ENCODE results near the gene DNAAF5.

Gene DNAAF5

DNA sequence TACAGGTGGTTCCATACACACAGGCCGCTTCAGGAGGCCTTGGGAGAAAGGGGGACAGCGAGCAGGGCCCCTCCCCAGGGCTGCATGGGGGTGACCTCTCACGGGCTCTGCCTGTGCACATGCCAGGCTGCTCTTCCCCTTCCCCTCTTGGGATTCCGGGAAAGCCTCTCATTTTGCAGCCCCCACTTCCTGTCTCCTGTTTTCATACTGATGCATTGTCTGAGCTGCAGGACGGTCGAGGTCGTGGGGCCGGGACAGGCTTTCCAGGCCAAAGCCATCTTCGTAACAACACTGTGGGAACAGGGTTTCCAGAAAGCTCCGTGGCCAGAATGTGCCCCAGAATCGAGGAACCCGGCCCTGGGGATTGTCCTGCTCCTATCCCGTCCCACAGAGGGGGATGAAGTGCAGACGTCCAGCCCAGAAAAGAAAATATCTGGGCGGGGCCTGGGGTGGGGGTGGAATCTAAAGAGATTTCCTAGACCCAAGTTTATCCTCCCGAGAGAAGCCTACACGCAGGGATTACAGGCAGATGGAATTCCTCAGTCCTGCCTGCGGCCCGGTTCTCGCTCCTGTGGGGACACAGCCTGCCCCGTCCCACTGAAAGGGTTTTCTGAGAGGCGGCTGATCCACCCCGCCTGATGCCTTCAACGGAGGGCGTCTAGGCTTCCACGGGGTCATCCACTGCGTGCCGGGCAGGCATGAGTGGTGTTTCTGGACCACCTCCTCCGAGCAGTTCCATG is 29.5 kb upstream of the DNAAF5 start:
- no peaks in the 10 kb centered on the region for H3K27me3 Mint-ChIP-seq (ENCODE audit: low read depth)
- no peak overlapping the region for H3K4me3 Mint-ChIP-seq
- H3K27ac Mint-ChIP-seq: no peak overlapping the region
- H3K36me3 Mint-ChIP-seq (ENCODE audit: low read depth): peaks cover 7% of the 10 kb centered on the region
- peaks cover 4% of the 10 kb centered on the region for H3K9me3 Mint-ChIP-seq
- no peaks in the 10 kb centered on the region for H3K4me1 Mint-ChIP-seq (ENCODE audit: low read depth)

DNA sequence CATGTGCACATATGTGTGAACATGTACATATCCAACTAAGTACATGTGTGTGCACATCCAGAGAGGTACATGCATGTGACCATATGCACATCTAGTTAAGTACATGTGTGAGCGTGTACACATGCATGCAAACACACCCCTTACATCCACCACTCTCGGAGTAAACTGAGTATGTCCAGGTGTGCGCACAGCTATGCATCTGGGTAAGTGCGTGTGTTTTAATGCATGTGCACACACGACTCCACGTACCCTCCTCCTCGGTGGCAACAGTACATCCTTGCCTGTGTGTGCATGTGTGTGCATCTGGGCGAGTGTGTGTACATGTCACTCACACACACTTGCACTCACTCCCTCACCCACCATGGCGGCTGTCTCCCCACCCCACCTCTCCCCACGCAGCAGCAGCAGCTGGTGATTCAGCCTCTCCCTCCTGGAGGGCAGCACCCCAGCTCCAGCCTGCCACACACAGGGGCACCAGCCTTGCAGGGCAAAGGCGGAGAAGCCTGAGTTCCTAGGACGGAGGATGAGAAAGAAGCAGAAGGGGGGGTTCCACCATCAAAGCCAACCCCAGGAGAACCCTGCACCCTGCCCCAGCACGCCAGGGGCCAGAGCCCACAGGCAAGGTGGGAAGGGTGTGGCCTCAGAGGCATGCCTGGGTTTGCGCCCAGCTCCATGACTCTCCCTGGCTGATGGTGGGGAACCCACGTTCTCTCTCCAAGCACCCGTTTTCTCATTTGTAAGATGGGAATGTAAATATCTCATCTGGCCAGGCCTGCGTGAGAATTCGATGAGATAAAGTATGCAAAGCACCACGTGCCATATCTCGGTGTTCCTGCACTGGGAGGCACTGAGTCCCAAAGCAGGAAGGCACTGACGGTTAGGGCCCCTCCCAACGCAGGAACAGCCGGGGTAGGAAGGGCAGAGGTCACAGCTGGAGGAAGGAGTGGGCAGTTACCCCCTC is 27.7 kb upstream of the DNAAF5 start:
- Mint-ChIP-seq H3K4me1 (ENCODE audit: low read depth) (no peaks in the 10 kb centered on the region), H3K9me3 (peaks cover 11% of the 10 kb centered on the region), H3K36me3 (ENCODE audit: low read depth) (peaks cover 7% of the 10 kb centered on the region), H3K4me3 (no peak overlapping the region), H3K27me3 (ENCODE audit: low read depth) (no peaks in the 10 kb centered on the region), H3K27ac (no peak overlapping the region)

DNA sequence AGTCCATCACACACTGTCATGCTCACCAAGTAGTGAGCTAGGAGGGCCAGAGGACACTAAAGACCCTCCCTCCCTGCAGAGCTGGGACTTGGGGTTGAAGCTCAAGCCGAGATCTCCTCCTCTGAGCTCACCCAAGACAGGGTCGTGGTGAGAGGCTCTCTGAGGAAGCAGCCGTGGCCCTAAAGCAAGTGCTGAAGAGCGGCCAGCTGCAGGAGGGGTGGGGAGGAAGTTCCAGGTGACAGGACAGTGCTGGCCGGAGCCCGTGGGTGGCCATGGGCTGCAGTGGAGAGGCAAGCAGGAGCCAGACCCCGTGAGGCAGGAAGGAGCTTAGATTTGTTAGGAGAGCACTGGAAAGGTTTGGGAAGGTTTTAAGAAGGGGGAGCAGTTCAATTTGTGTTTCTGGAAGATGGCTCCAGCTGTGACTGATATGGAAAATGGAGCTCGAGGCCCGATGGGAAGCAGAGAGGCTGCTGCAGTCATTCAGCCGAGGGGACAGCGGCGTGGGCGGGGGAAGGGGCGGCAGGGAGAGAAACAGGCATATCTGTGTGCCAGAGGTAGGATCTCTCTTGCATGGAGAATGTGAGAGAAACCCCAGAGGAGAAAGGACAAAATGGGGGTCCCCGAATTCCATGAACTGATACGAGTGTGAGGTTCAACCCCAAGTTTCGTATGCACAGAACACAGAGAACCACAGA is 26.9 kb upstream of the DNAAF5 start:
- H3K36me3 Mint-ChIP-seq (ENCODE audit: low read depth): peaks cover 7% of the 10 kb centered on the region
- H3K9me3 Mint-ChIP-seq: peaks cover 11% of the 10 kb centered on the region
- H3K27ac Mint-ChIP-seq: no peak overlapping the region

DNA sequence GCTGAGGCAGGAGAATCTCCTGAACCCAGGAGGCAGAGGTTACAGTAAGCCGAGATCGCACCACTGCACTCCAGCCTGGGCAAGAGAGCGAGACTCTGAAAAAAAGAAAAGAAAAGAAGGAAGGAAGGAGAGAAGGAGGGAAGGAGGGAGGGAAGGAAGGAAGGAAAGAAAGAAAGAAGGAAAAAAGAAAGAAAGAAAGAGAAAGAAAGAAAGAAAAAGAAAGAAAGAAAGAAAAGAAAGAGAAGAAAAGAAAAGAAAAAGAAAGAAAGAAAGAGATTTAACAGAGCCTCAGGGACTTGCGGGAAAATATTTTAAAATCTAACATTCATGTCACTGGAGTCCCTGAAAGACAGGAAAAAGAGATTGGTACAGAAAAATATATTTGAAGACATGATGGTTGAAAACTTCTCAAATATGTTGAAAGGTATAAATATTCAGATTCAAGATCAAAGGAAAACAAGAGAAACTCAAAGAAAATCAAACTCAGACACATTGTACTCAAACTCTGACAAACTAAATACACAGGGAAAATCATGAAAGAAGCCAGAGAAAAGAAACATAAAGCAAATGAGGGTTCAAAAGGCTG is 25.3 kb upstream of the DNAAF5 start:
- peaks cover 7% of the 10 kb centered on the region for H3K36me3 Mint-ChIP-seq (ENCODE audit: low read depth)
- peaks cover 11% of the 10 kb centered on the region for H3K9me3 Mint-ChIP-seq
- H3K27me3 Mint-ChIP-seq (ENCODE audit: low read depth): no peaks in the 10 kb centered on the region
- H3K4me1 Mint-ChIP-seq (ENCODE audit: low read depth): no peaks in the 10 kb centered on the region
- H3K4me3 Mint-ChIP-seq: no peak overlapping the region
- H3K27ac Mint-ChIP-seq: no peak overlapping the region

More for the DNA sequence above, 26.9 kb upstream of the DNAAF5 start:
- no peak overlapping the region for H3K4me3 Mint-ChIP-seq
- H3K27me3 Mint-ChIP-seq (ENCODE audit: low read depth): no peaks in the 10 kb centered on the region
- H3K4me1 Mint-ChIP-seq (ENCODE audit: low read depth): no peaks in the 10 kb centered on the region

DNA sequence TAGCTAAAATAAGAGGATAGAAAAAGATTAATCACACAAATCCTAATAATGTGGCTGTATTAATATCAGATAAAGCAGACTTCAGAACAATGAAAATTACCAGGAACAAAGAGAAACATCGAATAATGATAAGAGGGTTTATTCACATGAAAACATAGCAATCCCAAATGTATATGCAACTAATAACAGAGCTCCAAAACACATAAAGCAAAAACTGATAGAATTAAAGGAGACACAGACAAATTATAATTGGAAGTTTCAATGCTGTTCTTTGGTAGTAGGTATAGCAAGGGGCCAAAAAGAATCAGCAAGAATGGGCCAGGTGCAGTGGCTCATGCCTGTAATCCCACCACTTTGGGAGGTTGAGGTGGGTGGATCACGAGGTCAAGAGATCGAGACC is 23.4 kb upstream of the DNAAF5 start:
- peaks cover 11% of the 10 kb centered on the region for H3K9me3 Mint-ChIP-seq
- H3K27ac Mint-ChIP-seq: no peak overlapping the region
- H3K4me3 Mint-ChIP-seq: no peak overlapping the region
- no peaks in the 10 kb centered on the region for H3K4me1 Mint-ChIP-seq (ENCODE audit: low read depth)
- no peaks in the 10 kb centered on the region for H3K27me3 Mint-ChIP-seq (ENCODE audit: low read depth)
- peaks cover 7% of the 10 kb centered on the region for H3K36me3 Mint-ChIP-seq (ENCODE audit: low read depth)

DNA sequence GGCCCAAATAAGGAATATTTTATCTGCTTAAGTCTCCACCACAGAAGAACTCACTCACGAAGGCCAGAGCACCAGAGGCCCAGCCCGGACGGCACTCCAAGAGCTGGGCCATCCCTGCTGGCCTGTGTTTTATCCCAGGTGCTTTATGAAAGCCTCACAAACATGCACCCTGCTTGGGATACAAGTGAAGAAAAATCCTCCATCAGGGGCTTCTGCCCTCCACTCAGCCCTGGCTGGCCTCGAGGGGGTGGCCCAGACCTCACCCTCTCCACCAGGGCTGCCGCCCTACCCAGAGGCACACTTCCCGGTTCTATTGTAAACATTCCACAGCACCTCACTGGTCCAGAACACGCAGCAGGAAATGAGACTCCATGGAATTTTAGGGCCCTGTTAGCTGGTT is 19.8 kb upstream of the DNAAF5 start:
- Mint-ChIP-seq H3K4me1 (ENCODE audit: low read depth) (no peaks in the 10 kb centered on the region), H3K4me3 (no peak overlapping the region), H3K27me3 (ENCODE audit: low read depth) (no peaks in the 10 kb centered on the region), H3K9me3 (peaks cover 11% of the 10 kb centered on the region), H3K27ac (no peak overlapping the region), H3K36me3 (ENCODE audit: low read depth) (peaks cover 9% of the 10 kb centered on the region)

DNA sequence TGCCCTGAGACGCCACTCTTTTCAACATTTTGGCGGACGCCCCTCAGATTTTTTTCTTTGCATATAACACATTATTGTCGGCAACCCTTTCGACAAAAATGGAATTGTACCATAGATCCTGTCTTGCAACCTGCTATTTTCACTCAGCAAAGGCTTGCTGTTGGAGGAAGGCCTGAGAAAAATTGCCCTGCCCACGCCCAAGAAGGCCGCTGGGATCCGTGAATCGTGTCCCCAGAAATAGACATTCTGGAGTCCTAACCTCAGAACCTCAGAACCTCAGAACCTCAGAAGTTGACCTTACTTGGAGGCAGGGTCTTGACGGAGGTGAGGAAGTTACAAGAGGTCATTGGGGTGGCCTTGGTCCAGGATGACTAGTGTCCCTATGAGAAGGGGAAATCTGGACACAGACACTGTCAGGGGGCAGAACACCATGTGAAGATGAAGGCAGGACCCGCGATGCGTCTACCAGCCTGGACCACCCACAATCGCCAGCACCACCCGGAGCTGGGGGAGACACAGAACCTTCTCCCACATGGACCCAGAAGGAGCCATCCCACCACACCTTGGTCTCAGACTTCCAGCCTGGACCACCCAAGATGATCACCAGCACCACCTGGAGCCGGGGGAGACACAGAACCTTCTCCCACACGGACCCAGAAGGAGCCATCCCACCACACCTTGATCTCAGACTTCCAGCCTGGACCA is 19.1 kb upstream of the DNAAF5 start:
- no peak overlapping the region for H3K27ac Mint-ChIP-seq
- no peaks in the 10 kb centered on the region for H3K4me1 Mint-ChIP-seq (ENCODE audit: low read depth)
- H3K36me3 Mint-ChIP-seq (ENCODE audit: low read depth): peaks cover 7% of the 10 kb centered on the region
- H3K4me3 Mint-ChIP-seq: no peak overlapping the region
- H3K9me3 Mint-ChIP-seq: peaks cover 7% of the 10 kb centered on the region
- H3K27me3 Mint-ChIP-seq (ENCODE audit: low read depth): no peaks in the 10 kb centered on the region

DNA sequence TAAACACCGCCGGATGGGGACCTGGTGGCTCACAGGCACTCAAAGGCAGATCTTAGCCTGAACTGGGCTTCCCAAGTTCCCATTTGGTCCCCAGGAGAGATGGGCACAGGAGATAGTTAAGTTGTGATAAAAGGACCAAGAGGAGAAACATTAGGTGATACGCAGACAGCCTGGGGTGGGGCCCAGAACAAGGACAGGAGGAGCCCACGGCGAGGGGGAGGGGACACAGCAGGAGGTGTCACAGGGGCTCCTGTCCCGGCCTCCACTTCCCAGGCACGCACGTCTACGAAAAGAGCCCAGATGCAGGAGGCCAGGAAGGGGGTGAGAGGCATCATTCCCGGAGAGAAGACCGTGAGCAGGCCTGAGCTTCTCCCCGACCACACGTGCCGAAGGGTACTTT is 16.3 kb upstream of the DNAAF5 start:
- Mint-ChIP-seq H3K9me3 (no peaks in the 10 kb centered on the region), H3K27ac (no peak overlapping the region), H3K27me3 (ENCODE audit: low read depth) (peaks cover 10% of the 10 kb centered on the region), H3K36me3 (ENCODE audit: low read depth) (peaks cover 7% of the 10 kb centered on the region), H3K4me1 (ENCODE audit: low read depth) (peaks cover 5% of the 10 kb centered on the region), H3K4me3 (no peak overlapping the region)

DNA sequence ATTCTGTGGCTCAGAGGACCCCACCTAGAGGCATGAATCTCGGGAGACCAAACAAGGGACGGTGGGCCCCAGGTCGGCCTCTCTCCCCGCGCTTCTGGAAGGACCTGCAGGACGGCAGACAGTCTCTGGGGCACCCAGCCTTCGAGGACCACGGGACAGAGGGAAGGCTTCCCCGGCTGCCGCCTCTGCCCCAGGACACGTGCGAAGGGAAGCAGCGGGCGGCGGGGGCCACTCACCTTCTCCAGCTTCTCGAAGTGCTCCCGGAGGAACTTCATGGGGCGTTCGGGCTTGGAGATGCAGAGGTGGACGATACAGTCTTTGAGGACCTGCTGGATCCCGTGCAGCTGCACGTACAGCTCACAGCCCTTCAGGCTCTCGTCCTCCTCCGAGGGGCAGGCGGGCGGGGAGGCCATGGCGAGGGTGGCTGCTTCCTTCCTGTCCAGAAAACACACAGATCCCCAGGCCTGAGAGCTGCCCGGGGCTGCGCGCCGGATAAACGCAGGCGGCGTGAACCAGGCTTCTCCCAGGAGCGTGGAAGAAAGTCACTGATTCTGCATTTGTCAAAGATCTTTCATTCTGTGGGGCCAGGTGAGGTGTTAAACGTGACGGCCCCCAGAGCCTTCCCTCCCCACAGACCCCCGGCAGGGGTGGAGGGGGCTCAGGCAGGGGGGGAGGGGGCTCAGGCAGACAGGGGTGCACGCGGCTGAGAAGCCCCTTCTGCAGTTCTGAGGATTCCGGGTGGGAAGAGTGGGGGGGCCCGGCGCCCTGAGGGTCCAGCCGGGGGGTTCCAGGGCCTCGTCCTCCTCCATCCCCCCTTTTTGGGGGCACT is 15.2 kb upstream of the DNAAF5 start:
- Mint-ChIP-seq H3K36me3 (ENCODE audit: low read depth) (peaks cover 7% of the 10 kb centered on the region), H3K4me1 (ENCODE audit: low read depth) (peaks cover 5% of the 10 kb centered on the region)

DNA sequence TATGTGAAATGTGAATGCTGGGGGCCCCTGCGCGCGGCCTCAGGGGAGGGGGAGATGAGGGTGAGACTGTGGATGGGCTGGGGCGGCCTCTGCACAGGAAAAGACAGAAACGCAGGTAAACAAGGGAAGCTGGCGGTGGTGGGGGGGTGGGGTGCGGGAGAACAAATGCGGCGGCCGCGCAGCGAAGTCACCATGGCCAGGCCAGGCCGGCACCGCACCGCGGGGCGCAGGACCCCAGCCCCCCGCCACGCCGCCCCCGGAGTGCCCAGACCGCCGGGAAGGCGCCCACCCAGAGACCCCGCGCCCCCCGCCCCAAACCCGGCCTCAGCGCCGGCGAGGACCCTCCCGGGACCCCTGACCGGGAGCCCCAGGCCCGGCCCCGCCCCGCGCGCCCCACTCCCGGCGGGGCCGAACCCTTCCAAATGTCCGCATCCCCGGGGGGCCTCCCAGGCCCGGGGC is 14.5 kb upstream of the DNAAF5 start:
- peaks cover 5% of the 10 kb centered on the region for H3K4me1 Mint-ChIP-seq (ENCODE audit: low read depth)

More for the DNA sequence above, 15.2 kb upstream of the DNAAF5 start:
- Mint-ChIP-seq H3K4me3 (no peak overlapping the region), H3K27me3 (ENCODE audit: low read depth) (peaks cover 10% of the 10 kb centered on the region), H3K27ac (no peak overlapping the region), H3K9me3 (no peaks in the 10 kb centered on the region)

DNA sequence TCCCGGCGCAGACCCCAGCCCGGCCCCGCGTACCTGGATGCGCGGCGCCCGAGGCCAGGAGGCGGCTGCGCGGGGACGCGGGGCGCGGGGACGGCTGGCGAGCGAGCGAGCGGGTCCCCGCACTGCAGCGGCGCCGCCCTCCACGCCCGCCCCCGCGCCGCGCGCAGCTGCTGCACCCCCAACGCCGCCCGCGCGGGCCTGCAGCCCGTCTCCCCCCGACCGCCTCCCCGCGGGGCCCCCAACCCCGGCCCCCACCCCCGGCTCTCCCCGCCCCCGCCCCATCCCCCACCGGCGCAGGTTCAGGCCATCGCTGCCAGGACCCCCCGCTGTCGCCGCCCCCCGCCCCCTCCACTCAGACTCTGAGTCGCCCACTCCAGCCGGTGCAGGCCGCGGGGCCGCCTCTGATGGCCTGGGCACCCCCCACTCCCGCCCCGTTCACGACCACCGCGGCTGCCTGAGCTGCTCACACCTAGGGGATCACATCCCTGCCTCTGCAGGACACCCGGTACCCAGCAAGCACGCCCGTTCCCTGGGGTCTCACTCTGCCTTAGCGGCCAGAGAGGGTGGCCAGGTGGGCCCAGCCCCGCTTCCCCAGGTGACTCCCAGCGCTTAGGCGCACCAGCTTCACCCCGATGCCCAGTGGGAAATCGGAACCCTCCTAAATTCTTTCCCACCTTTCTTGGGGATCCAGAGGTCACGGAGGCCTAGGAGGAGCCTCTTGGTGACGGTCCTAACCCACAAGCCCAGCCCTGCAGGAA is 13.9 kb upstream of the DNAAF5 start:
- Mint-ChIP-seq H3K36me3 (ENCODE audit: low read depth) (peaks cover 7% of the 10 kb centered on the region), H3K9me3 (no peaks in the 10 kb centered on the region), H3K27ac (no peak overlapping the region), H3K4me1 (ENCODE audit: low read depth) (peaks cover 5% of the 10 kb centered on the region), H3K4me3 (no peak overlapping the region), H3K27me3 (ENCODE audit: low read depth) (peaks cover 10% of the 10 kb centered on the region)

More for the DNA sequence above, 14.5 kb upstream of the DNAAF5 start:
- Mint-ChIP-seq H3K27ac (no peak overlapping the region), H3K9me3 (no peaks in the 10 kb centered on the region), H3K4me3 (no peak overlapping the region), H3K27me3 (ENCODE audit: low read depth) (peaks cover 10% of the 10 kb centered on the region), H3K36me3 (ENCODE audit: low read depth) (peaks cover 7% of the 10 kb centered on the region)

DNA sequence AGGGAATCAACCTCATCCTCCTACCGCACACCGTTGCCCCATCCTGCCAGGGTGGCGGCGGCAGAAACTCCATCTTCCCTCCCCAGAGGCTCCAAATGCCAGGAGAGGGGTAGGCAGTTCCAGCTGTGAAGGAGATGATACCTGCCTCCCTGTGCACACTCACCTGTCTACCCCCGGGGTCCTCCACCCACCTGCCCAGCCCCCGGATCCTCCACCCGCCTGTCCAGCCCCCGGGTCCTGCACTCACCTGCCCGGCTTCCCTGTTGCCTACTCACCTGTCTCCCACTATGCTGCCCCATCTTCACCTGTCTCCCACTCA is 13.4 kb upstream of the DNAAF5 start:
- Mint-ChIP-seq H3K9me3 (no peaks in the 10 kb centered on the region), H3K4me1 (ENCODE audit: low read depth) (peaks cover 5% of the 10 kb centered on the region), H3K27ac (peak overlapping the region; percentile 59), H3K27me3 (ENCODE audit: low read depth) (peaks cover 10% of the 10 kb centered on the region), H3K36me3 (ENCODE audit: low read depth) (peaks cover 7% of the 10 kb centered on the region), H3K4me3 (peak overlapping the region; percentile 54)
